Stimulated activated CD8-positive, alpha-beta memory T cell treated with anti-CD3 and anti-CD28 coated beads, Interleukin-4, amount 100 ng/mL, for 4 hours (primary cell): ENCODE data around the gene COPS9.

Experiments used
- DNase-seq, 2 donors: peaks; one replicate each; pipeline ENCODE4 v3.0.0-alpha.2; 2020; ENCODE audit warnings: low read depth in 2 of 2, low spot score in 1 of 2

COPS9 gene

DNA sequence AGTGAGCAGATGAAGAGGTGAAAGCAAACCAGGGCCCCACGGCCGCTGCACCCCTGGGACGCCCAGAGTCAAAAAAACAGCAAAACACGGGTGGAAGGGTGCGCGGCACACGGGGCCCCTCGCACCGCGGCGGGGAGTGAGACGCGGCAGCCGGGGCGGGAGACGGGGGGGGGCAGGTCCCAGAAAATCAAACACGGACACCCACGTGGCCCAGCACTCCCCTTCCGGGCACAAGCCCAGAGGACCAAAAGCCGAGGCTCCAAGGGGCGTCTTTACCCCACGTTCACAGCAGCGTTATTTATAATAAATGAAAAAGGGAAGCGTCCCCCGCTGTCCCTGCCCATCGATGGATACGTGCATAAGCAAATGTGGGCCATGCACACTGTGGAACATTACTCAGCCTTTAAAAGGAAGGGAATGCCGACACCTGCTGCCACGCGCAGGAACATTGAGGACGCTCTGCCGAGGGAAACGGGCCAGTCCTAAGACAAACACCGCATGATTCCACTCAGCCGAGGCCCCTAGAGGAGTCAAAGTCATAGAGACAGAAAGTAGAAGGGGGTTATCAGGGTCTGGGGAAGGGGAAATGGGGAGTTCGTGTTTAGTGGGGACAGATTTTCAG lies 677 bp upstream of the COPS9 start:
- no peak for DNase-seq

DNA sequence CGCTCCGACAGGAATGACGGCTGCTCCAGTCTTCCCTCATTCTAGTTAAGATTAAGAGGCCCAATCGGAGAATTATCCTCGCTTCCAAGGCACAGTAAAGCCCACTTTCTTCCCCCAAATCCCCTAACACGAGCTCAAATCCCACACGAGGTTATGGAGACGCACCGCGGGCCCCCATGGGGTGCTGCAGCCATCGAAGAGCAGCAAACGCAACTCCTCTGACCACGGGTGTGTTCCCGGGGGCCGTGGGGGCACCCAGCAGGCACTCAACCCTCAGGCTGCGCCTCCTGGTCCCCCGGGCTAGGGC lies 446 bp downstream of the COPS9 start:
- no peak for DNase-seq

DNA sequence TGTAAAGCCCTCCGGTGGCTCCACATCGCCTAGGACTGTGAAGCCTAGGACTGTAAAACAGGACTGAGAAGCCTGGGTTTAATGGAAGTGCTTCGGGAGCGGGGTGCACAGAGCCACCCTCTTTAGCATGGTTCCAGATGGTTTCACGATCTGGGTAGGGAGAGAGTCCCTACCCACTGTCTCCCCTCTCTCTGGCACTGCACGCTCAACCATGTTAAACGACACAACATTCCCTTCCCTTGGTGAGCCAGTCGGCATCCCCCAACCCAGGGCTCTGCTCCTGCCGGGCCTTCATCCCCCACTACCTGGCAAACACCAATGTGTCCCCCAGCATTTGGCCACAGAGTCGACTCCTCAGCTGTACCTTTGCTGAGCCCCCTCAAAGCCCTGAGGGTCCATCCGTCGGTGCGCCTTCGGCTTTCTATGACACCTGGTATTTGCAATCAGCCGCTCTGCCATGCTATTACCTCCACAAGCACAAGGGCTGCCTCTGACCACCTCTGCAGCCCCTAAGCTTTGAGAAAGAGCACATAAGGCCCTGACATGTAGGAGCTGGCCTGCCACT lies 1.1 kb downstream of the COPS9 start:
- DNase-seq = no peak

DNA sequence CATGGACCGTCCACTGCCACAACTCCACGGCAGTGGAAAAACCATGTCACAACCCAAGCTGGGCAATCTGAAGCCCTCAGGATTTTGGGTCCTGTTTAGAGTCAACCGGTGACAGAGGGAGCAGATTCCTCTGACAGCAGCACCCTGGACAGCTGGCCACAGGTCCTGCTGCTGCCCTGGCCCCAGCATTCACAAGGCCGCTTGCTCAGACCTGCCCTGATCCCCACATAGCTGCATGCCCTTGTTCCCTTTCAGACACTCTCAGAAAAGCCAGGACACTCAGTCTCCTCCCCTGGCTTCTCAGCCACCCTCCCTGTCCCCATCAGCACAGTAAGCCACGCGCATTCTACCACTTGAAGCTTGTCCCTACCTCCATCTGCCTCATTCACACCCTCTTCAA lies 1.6 kb downstream of the COPS9 start:
- DNase-seq = no peak

DNA sequence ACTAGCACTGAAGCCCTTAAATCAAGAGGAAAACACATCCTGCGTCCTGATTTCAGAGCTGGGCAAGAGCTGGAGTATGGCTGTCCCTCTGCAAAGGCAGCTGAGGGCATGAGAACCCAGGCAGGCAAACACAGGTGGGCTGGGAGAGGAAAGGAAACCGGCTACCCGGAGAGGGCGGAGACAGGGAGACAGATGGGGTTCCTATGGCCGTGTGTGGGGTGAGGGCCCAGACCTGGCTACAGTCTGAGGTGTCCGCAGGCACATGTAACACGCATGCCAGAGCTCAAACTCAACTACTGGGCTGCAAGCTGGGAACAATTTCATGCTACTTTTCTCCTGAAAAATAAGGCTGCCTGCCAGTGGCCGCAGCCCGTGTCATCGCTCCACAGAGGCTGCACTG lies 2.7 kb downstream of the COPS9 start:
- no peak for DNase-seq

DNA sequence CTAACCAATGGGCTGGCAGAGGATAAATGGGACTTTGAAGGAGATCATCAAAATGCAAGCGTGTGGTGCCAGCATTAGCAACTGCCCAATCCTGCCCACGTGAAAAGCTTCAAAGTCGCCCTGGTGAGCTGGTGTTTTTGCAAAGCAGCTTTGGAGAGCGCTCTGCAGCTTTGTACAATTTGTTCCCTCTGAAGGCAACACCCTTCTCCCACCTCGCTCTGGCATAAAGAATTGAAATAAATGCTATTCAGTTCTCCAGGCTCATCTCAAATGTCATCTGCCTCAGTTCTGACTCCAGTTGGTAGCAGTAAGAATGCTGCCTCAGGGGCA lies 3.5 kb downstream of the COPS9 start:
- no peak for DNase-seq

DNA sequence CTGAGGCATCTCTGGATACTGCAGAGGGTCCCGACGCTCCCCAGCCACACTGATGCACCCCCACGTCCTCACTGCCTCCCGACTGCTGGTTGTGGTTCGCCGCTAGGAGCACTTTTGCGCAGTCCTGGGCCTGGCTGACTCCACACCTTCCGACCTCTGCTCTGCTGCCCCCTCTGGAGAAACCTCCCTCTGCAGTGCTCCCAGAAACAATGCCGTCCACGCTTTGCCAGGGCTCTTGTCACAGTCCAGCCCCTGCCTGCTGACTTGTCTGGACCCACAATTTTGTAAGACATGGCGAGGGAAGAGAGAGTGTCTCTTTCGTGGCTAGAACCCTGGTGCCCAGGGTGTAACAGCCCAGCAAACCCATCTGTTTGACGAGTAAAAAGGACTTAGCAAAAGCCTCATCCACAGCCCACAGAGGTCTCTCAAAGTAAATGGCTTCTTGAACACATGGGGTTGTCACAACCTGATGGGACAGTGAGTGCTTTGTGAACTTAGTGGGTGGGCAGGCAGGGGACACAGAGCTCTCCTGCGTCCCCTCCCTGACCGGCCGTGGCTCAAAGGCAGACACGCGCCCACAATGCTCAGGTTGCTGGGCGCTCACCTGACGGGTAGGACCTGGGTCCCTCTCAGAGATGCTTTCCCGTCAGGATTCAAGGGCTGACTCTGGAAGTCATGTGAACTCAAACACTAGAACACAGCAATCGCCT lies 4.0 kb downstream of the COPS9 start:
- no peak for DNase-seq

DNA sequence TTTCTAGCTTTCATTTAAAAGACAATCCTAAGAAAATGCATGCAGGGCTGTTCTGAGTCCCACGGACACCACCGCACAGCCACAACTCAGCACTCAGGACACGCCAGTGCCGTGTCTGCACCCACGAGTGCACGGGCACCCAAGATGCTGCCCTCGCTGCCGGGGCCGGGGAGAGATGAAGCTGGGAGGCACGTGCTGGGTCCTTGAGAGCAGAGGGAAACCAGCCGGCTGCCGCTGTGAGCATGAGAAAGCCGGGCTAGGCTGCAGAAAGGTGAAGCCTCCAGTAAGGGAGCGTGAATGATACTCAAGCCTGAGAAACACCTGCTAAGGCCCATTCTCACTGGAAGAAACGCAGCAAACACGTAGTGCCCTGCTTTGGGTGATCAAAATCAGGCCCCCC lies 4.8 kb downstream of the COPS9 start:
- no peak for DNase-seq

DNA sequence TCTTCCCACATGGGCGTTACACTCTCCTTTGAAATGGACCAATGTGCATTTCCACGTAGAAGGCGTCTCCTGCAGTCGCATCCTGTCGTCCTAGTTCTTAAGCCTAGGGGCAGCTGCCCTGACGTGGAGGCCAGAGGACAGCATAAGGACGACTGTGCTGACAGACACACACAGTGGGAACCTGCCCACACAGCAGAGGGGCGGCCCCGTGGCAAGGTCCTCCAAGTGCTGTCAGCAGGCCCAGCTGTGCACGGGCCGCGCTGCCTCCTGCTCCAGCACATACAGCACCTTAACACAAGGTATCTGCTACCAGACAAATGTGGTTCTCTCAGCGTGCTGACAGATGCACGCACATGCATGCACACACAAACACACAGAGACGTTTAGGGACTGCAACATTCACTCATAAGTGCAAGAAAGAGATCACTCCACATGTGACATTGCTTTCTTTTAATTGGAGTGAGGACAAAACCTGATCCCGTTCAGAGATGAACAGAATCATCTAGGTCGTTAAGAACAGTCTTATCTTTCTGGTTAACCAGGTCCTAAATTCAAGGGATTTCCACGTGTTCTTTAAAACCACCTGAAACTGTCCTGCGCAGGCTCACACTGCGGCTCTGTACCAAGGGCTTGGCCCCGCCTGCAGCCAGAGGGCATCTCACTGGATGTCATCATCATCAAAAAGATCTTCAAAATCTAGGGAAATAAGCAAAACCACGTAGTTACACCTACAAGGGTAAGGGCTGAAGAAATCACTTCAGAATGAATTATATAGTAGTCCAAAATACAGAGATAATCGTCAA lies 5.5 kb downstream of the COPS9 start:
- no peak for DNase-seq

DNA sequence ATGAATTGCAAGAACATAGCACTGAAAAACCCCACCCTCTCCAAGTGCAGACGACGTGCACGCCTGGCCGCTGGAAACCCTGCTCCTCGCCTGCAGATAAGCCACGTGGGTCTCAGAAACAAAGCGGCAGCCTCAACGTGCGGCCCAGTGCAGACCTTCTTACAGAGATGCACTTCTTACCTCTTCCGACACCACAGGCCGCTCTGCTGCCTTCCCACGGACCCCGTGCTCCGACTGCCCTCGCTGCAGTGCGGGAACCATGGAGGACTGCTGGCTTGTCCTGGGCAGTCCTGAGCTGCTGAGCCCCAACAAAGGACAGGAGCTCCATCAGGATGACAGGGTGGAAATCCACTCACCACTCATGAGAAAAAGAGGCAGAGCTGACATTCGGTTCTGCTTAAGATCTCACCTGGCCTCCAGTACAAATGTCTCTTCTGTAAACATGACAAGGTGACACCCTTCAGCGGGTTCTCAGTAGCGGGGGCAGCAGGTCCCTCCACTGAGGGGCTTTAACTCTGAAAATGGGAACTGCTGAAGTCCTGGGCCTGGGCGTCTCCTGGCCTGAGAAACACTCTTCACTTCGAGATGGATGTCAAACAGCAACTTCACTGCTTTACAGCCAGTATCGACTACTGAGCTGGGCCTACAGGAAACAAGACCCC lies 6.2 kb downstream of the COPS9 start:
- no peak for DNase-seq

DNA sequence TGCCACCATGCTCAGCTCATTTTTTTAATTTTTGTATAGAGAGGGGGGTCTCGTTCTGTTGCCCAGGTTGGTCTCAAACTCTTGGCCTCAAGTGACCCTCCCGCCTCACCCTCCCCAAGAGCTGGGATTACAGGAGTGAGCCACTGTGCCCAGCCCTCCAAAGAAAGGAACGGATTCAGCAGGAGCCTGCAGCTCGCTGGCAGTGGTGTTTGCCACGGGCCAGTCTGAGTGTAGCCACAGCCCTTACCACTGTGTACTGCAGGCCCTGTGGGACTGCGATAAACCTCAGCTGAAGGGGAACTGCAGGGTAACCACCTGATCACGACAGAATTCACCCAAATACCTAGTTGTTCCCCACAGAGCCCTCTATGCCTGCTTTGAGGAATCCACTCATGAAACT lies 6.8 kb downstream of the COPS9 start:
- no peak for DNase-seq

DNA sequence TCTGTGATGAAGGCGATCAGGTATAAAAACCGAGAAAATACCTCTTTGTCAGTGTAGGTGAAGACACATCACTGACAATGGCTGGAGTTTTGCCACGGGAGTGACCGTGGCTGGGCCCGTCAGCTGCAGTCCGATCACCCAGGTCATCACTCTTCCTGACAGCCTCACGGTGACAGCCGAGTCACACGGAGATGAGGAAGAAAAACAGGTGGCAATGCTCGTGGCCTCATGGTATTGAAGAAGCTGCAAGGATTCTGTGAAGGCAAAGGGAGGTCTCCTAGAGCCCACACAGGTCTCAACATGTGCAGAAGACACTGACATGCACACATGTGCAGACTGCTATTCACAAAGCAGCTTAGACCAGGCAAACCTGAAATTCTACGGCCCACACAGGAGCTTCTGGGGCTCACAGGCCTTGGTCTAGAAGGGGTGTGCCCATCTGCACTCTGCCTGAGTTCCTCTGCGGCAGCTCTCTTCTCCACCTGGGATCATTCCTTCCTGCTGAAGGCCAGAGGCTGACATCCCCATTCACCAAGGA lies 7.4 kb downstream of the COPS9 start:
- no peak for DNase-seq

DNA sequence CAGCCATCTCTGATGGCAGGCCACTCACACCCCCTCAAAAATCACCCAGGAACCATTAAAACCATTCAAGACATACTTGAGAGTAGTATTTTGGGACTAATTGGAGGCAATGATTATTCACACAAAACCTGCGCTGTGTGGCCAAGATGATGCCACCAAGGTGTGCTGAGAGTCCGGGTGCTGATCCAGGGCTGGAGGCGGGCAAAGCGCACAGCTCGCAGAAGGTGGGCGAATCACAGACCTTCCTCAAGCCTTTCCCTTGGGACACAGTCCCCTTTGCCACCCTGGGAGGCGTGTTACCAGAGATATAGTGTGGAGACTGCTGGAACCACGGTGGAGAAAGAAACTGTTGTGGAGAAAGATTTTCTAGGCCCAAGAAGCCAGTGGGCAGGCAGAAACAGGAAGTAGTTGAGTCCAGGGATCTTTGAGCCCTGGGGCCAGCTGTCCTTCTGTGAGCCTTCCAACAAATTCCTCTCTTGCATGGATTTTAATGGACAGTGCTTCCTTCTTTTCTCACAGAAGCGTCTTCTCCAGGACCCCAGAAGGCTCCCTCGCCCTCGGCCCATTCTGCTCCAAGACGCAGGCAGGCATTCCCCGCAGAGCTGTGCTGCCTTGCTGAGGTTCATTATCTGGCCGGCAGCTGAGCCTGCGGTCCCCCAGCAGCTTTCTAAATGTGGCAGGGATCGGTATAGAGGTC lies 8.0 kb downstream of the COPS9 start:
- no peak for DNase-seq

DNA sequence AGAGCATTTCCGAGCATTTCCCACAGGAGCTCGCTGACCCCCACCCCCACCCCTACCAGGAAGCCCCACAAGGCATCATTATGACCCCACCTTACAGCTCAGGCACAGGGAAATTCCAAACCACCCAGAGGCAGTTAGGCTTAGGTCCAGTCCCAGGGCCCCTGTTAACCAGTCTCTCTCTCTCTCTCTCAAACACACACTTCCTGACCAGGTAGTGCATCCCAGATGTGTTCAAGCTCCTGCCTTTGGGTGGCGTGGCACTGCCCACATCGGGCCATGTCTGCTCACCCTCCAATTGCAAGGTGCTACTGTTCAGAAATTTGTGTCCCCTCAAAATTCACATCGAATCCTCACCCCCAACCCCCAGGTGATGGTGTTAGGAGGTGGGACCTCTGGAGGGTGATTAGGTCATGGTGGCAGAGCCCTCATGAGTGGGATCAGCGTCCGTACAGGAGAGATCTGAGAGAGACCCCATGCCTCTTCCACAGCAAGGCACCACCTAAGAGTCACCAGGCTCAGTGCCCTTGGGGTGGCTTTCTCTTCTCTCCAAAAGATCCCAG lies 8.8 kb downstream of the COPS9 start:
- no peak for DNase-seq

DNA sequence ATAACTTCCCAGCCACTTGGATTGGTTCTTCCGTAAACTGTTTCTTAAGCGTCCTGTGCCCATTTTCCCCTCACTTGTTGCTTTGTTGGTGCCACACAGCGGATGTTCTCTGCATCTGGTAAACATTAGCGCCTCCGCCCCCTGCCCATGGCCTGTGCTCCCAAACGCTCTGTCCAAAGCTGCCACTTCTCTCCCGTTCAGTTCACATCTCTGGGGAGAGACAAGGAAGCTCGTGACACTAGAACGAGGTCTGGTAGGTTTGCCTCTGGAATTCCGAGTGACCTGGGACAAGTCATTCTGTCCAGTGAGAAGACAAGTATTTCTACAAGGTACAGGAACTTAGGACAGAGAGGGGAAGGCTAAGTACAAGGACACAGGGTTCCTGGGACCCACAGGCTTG lies 9.4 kb downstream of the COPS9 start:
- no peak for DNase-seq

DNA sequence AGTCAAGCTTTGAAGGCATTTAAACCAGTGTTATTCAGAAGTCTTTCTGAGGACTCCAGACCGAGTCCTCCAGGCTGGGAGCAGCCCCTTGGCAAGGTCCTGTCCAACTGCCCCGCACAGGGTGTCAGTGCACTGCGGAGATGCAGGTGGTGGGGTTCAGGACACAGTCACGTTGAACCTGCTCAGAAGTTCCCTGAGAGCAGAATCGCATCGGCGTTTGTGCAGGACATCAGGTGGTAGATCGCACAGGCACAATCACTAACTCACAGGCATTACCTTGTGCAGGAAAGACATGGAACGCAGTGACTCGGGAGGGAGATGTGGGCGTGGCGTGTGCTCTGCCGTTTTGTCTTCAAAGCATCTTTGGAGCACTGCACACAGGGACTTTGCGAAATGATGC lies 10.4 kb downstream of the COPS9 start:
- no peak for DNase-seq

DNA sequence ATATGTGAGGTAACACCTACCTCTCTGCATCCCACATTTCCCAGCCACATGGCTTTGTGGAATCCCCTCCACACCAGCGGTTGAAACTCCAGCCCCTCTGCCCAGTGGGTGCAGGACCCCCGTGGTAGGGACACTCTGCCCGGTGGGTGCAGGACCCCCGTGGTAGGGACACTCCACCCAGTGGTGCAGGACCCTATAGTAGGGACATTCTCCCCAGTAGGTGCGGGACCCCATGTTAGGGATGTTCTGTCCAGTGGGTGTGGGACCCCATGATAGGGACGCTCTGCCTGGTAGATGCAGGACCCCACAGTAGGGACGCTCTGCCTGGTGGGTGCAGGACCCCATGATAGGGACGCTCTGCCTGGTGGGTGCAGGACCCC lies 11.5 kb downstream of the COPS9 start:
- DNase-seq = no peak

DNA sequence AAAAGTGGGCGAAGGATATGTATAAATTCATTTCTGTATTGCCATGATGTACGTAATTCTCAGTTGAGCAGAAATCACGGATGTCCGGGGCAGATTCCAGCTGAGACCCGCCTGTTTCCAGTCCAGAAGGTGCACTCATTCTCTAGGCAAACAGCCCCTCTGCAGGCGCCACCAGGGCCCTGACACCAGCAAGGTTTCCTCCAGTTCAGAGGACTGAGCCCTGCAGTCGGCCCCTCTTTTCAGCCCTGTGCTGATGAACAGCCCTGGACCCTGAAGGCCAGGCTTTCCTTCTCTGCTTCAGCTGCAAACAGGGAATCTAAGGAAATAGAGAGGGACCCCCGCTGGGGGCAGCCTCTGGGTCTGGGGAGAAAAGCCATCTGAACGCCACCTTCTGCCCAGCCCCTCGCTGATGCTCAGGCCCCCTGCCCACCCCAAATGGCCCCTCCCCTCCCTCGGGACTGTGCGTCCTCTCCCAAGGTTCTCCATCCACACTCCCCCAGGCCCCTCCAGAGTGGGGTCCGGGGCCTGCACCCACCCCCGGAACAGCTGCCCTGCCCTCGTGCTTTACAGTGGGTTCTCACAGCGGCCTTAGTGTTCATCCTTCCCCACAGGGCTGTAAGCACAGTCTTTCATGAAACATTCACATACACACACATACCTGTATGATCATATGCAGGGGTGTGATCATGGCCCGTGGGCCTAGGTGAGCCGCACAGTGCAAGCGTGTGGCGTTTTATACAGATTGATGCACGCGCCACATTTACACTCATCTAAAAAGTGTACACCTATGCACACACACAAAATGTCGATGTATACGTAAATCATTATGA lies 12.1 kb downstream of the COPS9 start:
- DNase-seq = no peak

DNA sequence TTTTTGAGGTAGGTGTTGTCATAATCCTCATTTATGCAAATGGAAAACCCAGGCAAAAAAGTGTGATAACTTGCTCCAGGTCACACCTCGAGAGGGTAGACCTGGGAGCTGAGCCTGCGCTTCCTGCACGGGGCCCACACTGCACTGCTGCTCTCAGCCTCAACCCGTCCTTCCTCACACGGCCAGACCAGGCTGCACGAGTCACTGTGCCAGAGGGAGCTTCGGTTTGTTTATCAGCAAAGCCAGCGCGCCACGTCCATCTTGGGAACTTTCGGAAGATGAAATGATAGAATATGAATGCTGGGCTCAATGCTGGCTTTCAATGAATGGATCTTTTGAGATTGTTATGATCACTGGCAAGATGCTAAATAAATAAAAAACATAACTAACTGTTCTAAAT lies 14.4 kb downstream of the COPS9 start:
- no peak for DNase-seq

DNA sequence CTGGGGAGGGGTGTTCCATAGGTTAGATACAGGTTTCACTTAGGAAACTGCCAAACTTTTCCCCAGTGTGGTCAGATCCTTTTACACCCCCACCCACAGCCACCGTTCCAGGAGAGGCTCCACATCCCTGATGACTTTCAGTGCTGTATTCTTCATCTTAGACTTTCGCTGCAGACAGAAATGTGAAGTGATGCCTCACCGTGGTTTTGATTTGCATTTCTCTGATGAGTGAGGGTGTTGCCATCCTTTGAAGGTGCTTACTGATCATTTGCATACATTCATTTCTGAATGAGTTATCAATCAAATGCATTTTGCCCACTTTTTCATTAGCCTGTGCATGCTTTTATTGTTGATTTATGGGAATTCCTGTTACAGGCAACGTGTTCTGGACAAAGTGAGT lies 14.9 kb downstream of the COPS9 start:
- DNase-seq = no peak
